IMR-90 (cell line): ENCODE measurements around the gene SPTSSA. TPM values are rescaled to one million over a fixed set of nuclear protein-coding genes. Genes with fewer than 3 reads are reported as not detected.

Experiments used
- ATAC-seq: fragments of 200-7000 bp; cut with Tn5 transposase; 2 replicates; pipeline ENCODE4 v1.9.1; 2020; ENCODE audit warnings: low read depth, mild to moderate bottlenecking, moderate library complexity
- BruUV-seq: library from RNA; stranded (reverse); fragments of 400-500 nt; replicated peaks from 2 replicates; lab custom pipeline; 2021; lab: Mats Ljungman, UMichigan
- CTCF ChIA-PET: fragments of 300-600 bp; formaldehyde crosslinking; extraction: SDS; loops from one replicate; lab custom pipeline; 2021; ENCODE audit warnings: antibody characterized with exemption; lab: Yijun Ruan, JAX
- POLR2A ChIA-PET: fragments of 300-600 bp; sonication (Branson Sonifier 250); formaldehyde crosslinking; loops from one replicate; lab custom pipeline; 2022; ENCODE audit warnings: antibody characterized with exemption; ENCODE audit not compliant: unreplicated experiment; lab: Charles Lee
- DNase-seq: peaks from one replicate; pipeline ENCODE4 v3.0.0; 2013
- H2AFZ ChIP-seq: replicated peaks from 2 replicates; pipeline ENCODE3; 2013; ENCODE audit warnings: low read length, mild to moderate bottlenecking; ENCODE audit not compliant: poor library complexity
- H2AK5ac ChIP-seq: 2 replicates; pipeline ENCODE4 v1.6.1; 2013; ENCODE audit warnings: low read depth, low read length, inconsistent platforms
- H2AK9ac ChIP-seq: replicated peaks from 2 replicates; pipeline ENCODE3; 2013; ENCODE audit warnings: mild to moderate bottlenecking, low read depth, low read length, moderate library complexity; ENCODE audit not compliant: poor library complexity
- H2BK120ac ChIP-seq: 2 replicates; pipeline ENCODE4 v1.6.1; 2013; ENCODE audit warnings: low read depth, low read length, inconsistent platforms
- H2BK15ac ChIP-seq: 3 replicates; pipeline ENCODE4 v1.6.1; 2013; ENCODE audit warnings: low read depth, low read length, inconsistent platforms
- H2BK20ac ChIP-seq: 2 replicates; pipeline ENCODE4 v1.6.1; 2013; ENCODE audit warnings: low read depth, mild to moderate bottlenecking, inconsistent platforms, low read length, moderate library complexity
- H2BK5ac ChIP-seq: 2 replicates; pipeline ENCODE4 v1.6.1; 2013; ENCODE audit warnings: mild to moderate bottlenecking, low read depth, low read length, inconsistent platforms; ENCODE audit not compliant: poor library complexity, severe bottlenecking
- H3K14ac ChIP-seq: replicated peaks from 2 replicates; pipeline ENCODE4 v1.6.1; 2013; ENCODE audit warnings: low read depth, low read length, inconsistent platforms
- H3K18ac ChIP-seq: 2 replicates; pipeline ENCODE4 v1.6.1; 2013; ENCODE audit warnings: low read depth, low read length, control low read depth
- H3K23ac ChIP-seq: 2 replicates; pipeline ENCODE4 v1.6.1; 2013; ENCODE audit warnings: low read depth, low read length, inconsistent platforms
- H3K27ac ChIP-seq: 2 replicates; pipeline ENCODE4 v1.5.1; 2013; ENCODE audit warnings: mild to moderate bottlenecking, control low read depth, low read length; ENCODE audit not compliant: insufficient read depth
- H3K27me3 ChIP-seq: 2 replicates; pipeline ENCODE4 v1.6.1; 2013; ENCODE audit warnings: low read length; ENCODE audit not compliant: control insufficient read depth, insufficient read depth
- H3K36me3 ChIP-seq: 2 replicates; pipeline ENCODE4 v1.6.1; 2013; ENCODE audit warnings: low read length, mixed read lengths; ENCODE audit not compliant: control insufficient read depth, insufficient read depth
- H3K4ac ChIP-seq: 2 replicates; pipeline ENCODE4 v1.6.1; 2013; ENCODE audit warnings: low read depth, low read length, inconsistent platforms
- H3K4me1 ChIP-seq: 2 replicates; pipeline ENCODE4 v1.6.1; 2013; ENCODE audit warnings: low read length, mixed read lengths; ENCODE audit not compliant: control insufficient read depth, insufficient read depth
- H3K4me2 ChIP-seq: 2 replicates; pipeline ENCODE4 v1.6.1; 2013; ENCODE audit warnings: low read depth, mild to moderate bottlenecking, control low read depth, low read length, moderate library complexity
- H3K4me3 ChIP-seq: 2 replicates; pipeline ENCODE4 v1.5.1; 2013; ENCODE audit warnings: low read depth, mild to moderate bottlenecking, control low read depth, low read length, moderate library complexity; ENCODE audit not compliant: insufficient read depth
- H3K56ac ChIP-seq: 2 replicates; pipeline ENCODE4 v1.6.1; 2013; ENCODE audit warnings: low read length, inconsistent platforms; ENCODE audit not compliant: insufficient read depth; ENCODE audit errors: extremely low read depth
- H3K79me1 ChIP-seq, 2 experiments: 2 replicates each; pipeline ENCODE4 v1.6.1; 2013; ENCODE audit warnings: low read length in 2 of 2, inconsistent platforms in 1 of 2, low read depth in 1 of 2
- H3K9ac ChIP-seq: 2 replicates; pipeline ENCODE4 v1.6.1; 2013; ENCODE audit warnings: low read depth, low read length, control low read depth
- H3K9me1 ChIP-seq: 2 replicates; pipeline ENCODE4 v1.6.1; 2013; ENCODE audit warnings: low read length, inconsistent platforms; ENCODE audit not compliant: insufficient read depth
- H3K9me3 ChIP-seq: 2 replicates; pipeline ENCODE4 v1.6.1; 2013; ENCODE audit warnings: low read length; ENCODE audit not compliant: control insufficient read depth, insufficient read depth
- H4K20me1 ChIP-seq: 2 replicates; pipeline ENCODE4 v1.6.1; 2013; ENCODE audit warnings: low read length, inconsistent platforms; ENCODE audit not compliant: insufficient read depth
- H4K5ac ChIP-seq: 2 replicates; pipeline ENCODE4 v1.6.1; 2013; ENCODE audit warnings: mild to moderate bottlenecking, low read depth, low read length, control low read depth
- H4K8ac ChIP-seq, 2 experiments: 2 replicates each; pipeline ENCODE4 v1.6.1; 2013; ENCODE audit warnings: low read depth in 2 of 2, low read length in 2 of 2, control low read depth in 1 of 2, inconsistent platforms in 1 of 2
- H4K91ac ChIP-seq: 2 replicates; pipeline ENCODE4 v1.6.1; 2013; ENCODE audit warnings: low read depth, low read length, inconsistent platforms; ENCODE audit not compliant: insufficient read depth
- BHLHE40 ChIP-seq: fragments of 150-350 bp; IDR thresholded peaks from 2 replicates; pipeline ENCODE4 v1.6.1; 2016; ENCODE audit warnings: mild to moderate bottlenecking, low read depth, low read length
- CEBPB ChIP-seq: IDR thresholded peaks from 2 replicates; pipeline ENCODE4 v1.6.1; 2012; ENCODE audit warnings: low read depth, low read length, improper control_type of control experiment
- CHD1 ChIP-seq: IDR thresholded peaks from 2 replicates; pipeline ENCODE4 v1.6.1; 2012; ENCODE audit warnings: low read depth, low read length, improper control_type of control experiment
- CTCF ChIP-seq: conservative IDR thresholded peaks from 2 replicates; pipeline ENCODE4 v1.5.1; 2012; ENCODE audit warnings: mild to moderate bottlenecking, low read depth, low read length, improper control_type of control experiment
- ELK1 ChIP-seq: fragments of 150-350 bp; IDR thresholded peaks from 2 replicates; pipeline ENCODE4 v1.6.1; 2016; ENCODE audit warnings: low read depth, mild to moderate bottlenecking, low read length, moderate library complexity, borderline replicate concordance
- FOS ChIP-seq: fragments of 150-350 bp; IDR thresholded peaks from 2 replicates; pipeline ENCODE4 v1.6.1; 2016; ENCODE audit warnings: low read depth, low read length
- MAFK ChIP-seq: IDR thresholded peaks from 2 replicates; pipeline ENCODE4 v1.6.1; 2012; ENCODE audit warnings: low read depth, low read length, improper control_type of control experiment
- MAZ ChIP-seq: IDR thresholded peaks from 2 replicates; pipeline ENCODE4 v1.6.1; 2012; ENCODE audit warnings: low read depth, mild to moderate bottlenecking, low read length, improper control_type of control experiment, moderate library complexity, borderline replicate concordance
- MXI1 ChIP-seq: IDR thresholded peaks from 2 replicates; pipeline ENCODE4 v1.6.1; 2012; ENCODE audit warnings: low read depth, mild to moderate bottlenecking, low read length, moderate library complexity, borderline replicate concordance
- NFE2L2 ChIP-seq: fragments of 150-350 bp; IDR thresholded peaks from 2 replicates; pipeline ENCODE4 v1.6.1; 2016; ENCODE audit warnings: low read depth, mild to moderate bottlenecking, low read length
- POLR2A ChIP-seq: IDR thresholded peaks from 2 replicates; pipeline ENCODE4 v1.6.1; 2012; ENCODE audit warnings: mild to moderate bottlenecking, low read depth, low read length
- RAD21 ChIP-seq: IDR thresholded peaks from 2 replicates; pipeline ENCODE4 v1.6.1; 2012; ENCODE audit warnings: low read length, improper control_type of control experiment
- RCOR1 ChIP-seq: IDR thresholded peaks from 2 replicates; pipeline ENCODE4 v1.6.1; 2012; ENCODE audit warnings: mild to moderate bottlenecking, low read length, improper control_type of control experiment; ENCODE audit not compliant: insufficient replicate concordance
- RFX5 ChIP-seq: IDR thresholded peaks from 2 replicates; pipeline ENCODE4 v1.8.0; 2012; ENCODE audit warnings: low read depth, mild to moderate bottlenecking, low read length, moderate library complexity
- SMC3 ChIP-seq: fragments of 150-350 bp; IDR thresholded peaks from 2 replicates; pipeline ENCODE4 v1.6.1; 2016; ENCODE audit warnings: low read depth, mild to moderate bottlenecking, antibody characterized with exemption, low read length, moderate library complexity
- USF2 ChIP-seq: fragments of 150-350 bp; IDR thresholded peaks from 2 replicates; pipeline ENCODE4 v1.6.1; 2017; ENCODE audit warnings: mild to moderate bottlenecking, antibody characterized with exemption, low read length, low read depth
- WGBS, 2 experiments: methylation state at CpG; one replicate each; pipeline versions ENCODE4 v1.1.5 to v1.1.7; 2013; ENCODE audit warnings: missing lambda C conversion rate in 2 of 2; ENCODE audit not compliant: insufficient read length in 1 of 2; ENCODE audit errors: extremely low coverage in 2 of 2; 5-methylcytosine and 5-hydroxymethylcytosine counted together
- dilution Hi-C: fragments of 300-500 bp; cut with HindIII; formaldehyde crosslinking; loops from one replicate; pipeline ENCODE4 v1.14.3; 2018; ENCODE audit warnings: low sequenced_read_pairs; ENCODE audit not compliant: unreplicated experiment
- in situ Hi-C: fragments of 300-500 bp; cut with MboI; formaldehyde crosslinking; loops from 3 replicates; pipeline ENCODE4 v1.14.3; 2019; ENCODE audit warnings: low sequenced_read_pairs, inconsistent platforms, mixed read lengths
- intact Hi-C: fragments of 100-400 bp; cut with micrococcal nuclease; formaldehyde crosslinking; loops from 2 replicates; pipeline ENCODE4 v1.10.0; 2022
- polyA plus RNA-seq, 3 experiments: library from polyadenylated mRNA; depleted of rRNA; stranded (reverse); fragments of >200 nt; gene quantifications; 2 replicates each; pipeline ENCODE4 v1.2.3, GENCODE V29; 2012; ENCODE audit warnings: low replicate concordance in 1 of 3
- total RNA-seq: library from RNA; depleted of rRNA; stranded (reverse); fragments of >200 nt; gene quantifications from 2 replicates; pipeline ENCODE4 v1.2.3, GENCODE V29; 2012

SPTSSA gene
- total and polyA plus RNA-seq, 2 of the 4 experiments (the other 2 are of a cell fraction), result 10.8 to 26.2 TPM

- Histone ChIP-seq H3K56ac (no peak overlapping the region), H3K27me3 (no peaks in the 10 kb centered on the region), H3K4me3 (no peak overlapping the region), H3K36me3 (no peaks in the 10 kb centered on the region), H3K14ac (no peak overlapping the region), H2AFZ (no peak overlapping the region), H2AK5ac (no peak overlapping the region), H3K4me2 (no peak overlapping the region), H2AK9ac (no peak overlapping the region), H3K79me1 (no peaks in the 10 kb centered on the region), H4K91ac (no peak overlapping the region), H3K9me3 (no peaks in the 10 kb centered on the region), H2BK15ac (no peak overlapping the region), H3K27ac (no peak overlapping the region), H4K5ac (no peak overlapping the region), H3K9ac (no peak overlapping the region), H3K9me1 (no peaks in the 10 kb centered on the region), H2BK120ac (no peak overlapping the region), H3K4me1 (peaks cover 2% of the 10 kb centered on the region; the same call in 1 of the 2 replicates), H3K18ac (no peak overlapping the region), H2BK20ac (no peak overlapping the region), H4K8ac (no peak overlapping the region), H3K4ac (no peak overlapping the region), H3K23ac (no peak overlapping the region), H4K20me1 (no peaks in the 10 kb centered on the region), H2BK5ac (no peak overlapping the region)
- POLR2A ChIA-PET, result no interaction called here
- no peak for TF ChIP-seq CEBPB
- TF ChIP-seq MAFK, result no peak
- TF ChIP-seq USF2, result no peak
- no peak for TF ChIP-seq NFE2L2
- no peak for TF ChIP-seq POLR2A
- no peak for TF ChIP-seq RCOR1
- no peak for TF ChIP-seq RFX5
- no peak for TF ChIP-seq RAD21
- no peak for TF ChIP-seq BHLHE40
- TF ChIP-seq ELK1, result no peak
- TF ChIP-seq FOS, result no peak
- no peak for TF ChIP-seq MXI1
- no peak for TF ChIP-seq MAZ
- TF ChIP-seq CHD1, result no peak
- no peak for TF ChIP-seq SMC3
- TF ChIP-seq CTCF, result no peak
- no peak for ATAC-seq
- CTCF ChIA-PET, result no interaction called here
- 100% methylated on average over 3 of the region's 7 CpGs; no CpG with 5 or more reads in 1 of the 2 experiments for WGBS, 2 experiments
- BruUV-seq, result no TSS peak
- intact Hi-C loops, result no loop called here
- dilution Hi-C loops, result no loop called here
- DNase-seq, result no peak
- in situ Hi-C loops, result no loop called here
These were observed 26.5 kb upstream of the SPTSSA start for GRCh38 chr14:34488528-34488927.
